PC-3 (cell line): ENCODE results near the gene LANCL2. TPM values are rescaled to one million over a fixed set of nuclear protein-coding genes. Genes with fewer than 3 reads are reported as not detected.

ENCODE experiments used
- ATAC-seq: fragments of 200-7000 bp; cut with Tn5 transposase; 2 replicates; pipeline ENCODE4 v1.9.1; 2020; ENCODE audit warnings: mild to moderate bottlenecking, moderate library complexity
- BruUV-seq: library from RNA; stranded (reverse); fragments of 400-500 nt; replicated peaks from 2 replicates; lab custom pipeline; 2021; lab: Mats Ljungman, UMichigan
- CTCF ChIA-PET: fragments of 300-600 bp; sonication (Branson Sonifier 250); formaldehyde crosslinking; loops from one replicate; lab custom pipeline; 2022; ENCODE audit warnings: antibody characterized with exemption; lab: Charles Lee
- POLR2A ChIA-PET: fragments of 300-600 bp; sonication (Branson Sonifier 250); formaldehyde crosslinking; loops from one replicate; lab custom pipeline; 2022; ENCODE audit warnings: antibody characterized with exemption; ENCODE audit not compliant: unreplicated experiment; lab: Charles Lee
- DNase-seq: peaks from one replicate; pipeline ENCODE4 v3.0.0-alpha.2; 2015
- H2AFZ ChIP-seq: fragments of 300-600 bp; sonication (generic); 2 replicates; pipeline ENCODE4 v1.6.0; 2016; ENCODE audit warnings: antibody characterized with exemption, low read length
- H3F3A ChIP-seq: fragments of 300-600 bp; sonication (generic); one replicate; pipeline ENCODE4 v1.6.0; 2017; ENCODE audit warnings: antibody characterized with exemption, low read length, control low read depth, mild to moderate bottlenecking; ENCODE audit not compliant: unreplicated experiment
- H3K27ac ChIP-seq: fragments of 300-600 bp; sonication (generic); 2 replicates; pipeline ENCODE4 v1.5.1; 2016; ENCODE audit warnings: mild to moderate bottlenecking, low read length
- H3K27me3 ChIP-seq: fragments of 300-600 bp; sonication (generic); 2 replicates; pipeline ENCODE4 v1.6.1; 2016; ENCODE audit warnings: low read length, mixed read lengths
- H3K36me3 ChIP-seq: fragments of 300-600 bp; sonication (generic); 2 replicates; pipeline ENCODE4 v1.6.1; 2016; ENCODE audit warnings: low read depth, mixed run types, low read length, mixed read lengths
- H3K4me1 ChIP-seq: fragments of 300-600 bp; sonication (generic); 2 replicates; pipeline ENCODE4 v1.5.1; 2016; ENCODE audit warnings: low read length; ENCODE audit not compliant: insufficient read depth
- H3K4me2 ChIP-seq: fragments of 300-600 bp; sonication (generic); 2 replicates; pipeline ENCODE4 v1.6.0; 2016; ENCODE audit warnings: low read length
- H3K4me3 ChIP-seq: fragments of 300-600 bp; sonication (generic); 2 replicates; pipeline ENCODE4 v1.5.1; 2016; ENCODE audit warnings: mild to moderate bottlenecking, low read length, mixed read lengths
- H3K79me2 ChIP-seq: fragments of 300-600 bp; sonication (generic); 2 replicates; pipeline ENCODE4 v1.6.1; 2017; ENCODE audit warnings: low read length, mixed read lengths
- H3K9ac ChIP-seq: fragments of 300-600 bp; sonication (generic); 2 replicates; pipeline ENCODE4 v1.6.0; 2016; ENCODE audit warnings: mild to moderate bottlenecking, low read length
- H3K9me2 ChIP-seq: fragments of 300-600 bp; sonication (generic); replicated peaks from 2 replicates; pipeline ENCODE4 v1.6.1; 2016; ENCODE audit warnings: mixed run types, low read length, mixed read lengths
- H3K9me3 ChIP-seq: fragments of 300-600 bp; sonication (generic); 2 replicates; pipeline ENCODE4 v1.6.1; 2016; ENCODE audit warnings: low read length, mixed read lengths
- H4K20me1 ChIP-seq: fragments of 300-600 bp; sonication (generic); 2 replicates; pipeline ENCODE4 v1.6.1; 2016; ENCODE audit warnings: low read length, mixed read lengths
- EZH2 ChIP-seq: fragments of 300-600 bp; sonication (generic); IDR thresholded peaks from one replicate; pipeline ENCODE4 v1.6.1; 2017; ENCODE audit warnings: antibody characterized with exemption, mild to moderate bottlenecking, low read length; ENCODE audit not compliant: unreplicated experiment
- EZH2phosphoT487 ChIP-seq: fragments of 300-600 bp; sonication (generic); IDR thresholded peaks from 2 replicates; pipeline ENCODE4 v1.6.1; 2018; ENCODE audit warnings: mild to moderate bottlenecking, antibody characterized with exemption, low read length, borderline replicate concordance
- intact Hi-C: fragments of 100-400 bp; cut with micrococcal nuclease; formaldehyde crosslinking; loops from 2 replicates; pipeline ENCODE4 v1.9.0; 2023
- total RNA-seq: library from RNA; depleted of rRNA; stranded (reverse); fragments of >200 nt; gene quantifications from 2 replicates; pipeline ENCODE4 v1.2.3, GENCODE V29; 2014
- TF ChIP-seq, protein P1 (sequence below): fragments of 300-600 bp; sonication (generic); conservative IDR thresholded peaks from 2 replicates; pipeline ENCODE4 v1.5.1; 2017; ENCODE audit warnings: antibody characterized with exemption, low read depth, mild to moderate bottlenecking, low read length

The LANCL2 gene
- total RNA-seq, 1 experiment from 2014 or later = 12.7 TPM

DNA sequence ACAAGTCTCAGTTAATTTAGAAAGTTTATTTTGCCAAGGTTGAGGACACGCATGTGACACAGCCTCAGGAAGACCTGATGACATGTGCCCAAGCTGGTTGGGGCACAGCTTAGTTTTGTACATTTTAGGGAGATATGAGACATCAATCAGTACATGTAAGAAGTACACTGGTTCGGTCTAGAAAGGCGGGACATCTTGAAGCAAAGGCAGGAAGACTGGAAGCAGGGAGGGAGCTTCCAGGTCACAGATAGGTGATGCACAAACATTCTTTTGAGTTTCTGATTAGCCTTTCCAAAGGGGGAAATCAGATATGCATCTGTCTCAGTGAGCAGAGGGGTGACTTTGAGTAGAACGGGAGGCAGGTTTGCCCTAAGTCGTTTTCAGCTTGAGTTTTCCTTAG, 29.4 kb upstream of the LANCL2 start:
- ATAC-seq (no peak), DNase-seq (no peak)
- no peaks in the 10 kb centered on the region for H3F3A ChIP-seq
- no peak overlapping the region for H3K4me3 ChIP-seq
- ChIA-PET POLR2A (no interaction called here), CTCF (no interaction called here)
- no peaks in the 10 kb centered on the region for H3K4me1 ChIP-seq
- H2AFZ ChIP-seq = no peak overlapping the region
- intact Hi-C loops = no loop called here
- no peak overlapping the region for H3K27ac ChIP-seq
- H3K9me3 ChIP-seq = no peaks in the 10 kb centered on the region
- TF ChIP-seq EZH2 = no peak
- TF ChIP-seq, protein P1, sequence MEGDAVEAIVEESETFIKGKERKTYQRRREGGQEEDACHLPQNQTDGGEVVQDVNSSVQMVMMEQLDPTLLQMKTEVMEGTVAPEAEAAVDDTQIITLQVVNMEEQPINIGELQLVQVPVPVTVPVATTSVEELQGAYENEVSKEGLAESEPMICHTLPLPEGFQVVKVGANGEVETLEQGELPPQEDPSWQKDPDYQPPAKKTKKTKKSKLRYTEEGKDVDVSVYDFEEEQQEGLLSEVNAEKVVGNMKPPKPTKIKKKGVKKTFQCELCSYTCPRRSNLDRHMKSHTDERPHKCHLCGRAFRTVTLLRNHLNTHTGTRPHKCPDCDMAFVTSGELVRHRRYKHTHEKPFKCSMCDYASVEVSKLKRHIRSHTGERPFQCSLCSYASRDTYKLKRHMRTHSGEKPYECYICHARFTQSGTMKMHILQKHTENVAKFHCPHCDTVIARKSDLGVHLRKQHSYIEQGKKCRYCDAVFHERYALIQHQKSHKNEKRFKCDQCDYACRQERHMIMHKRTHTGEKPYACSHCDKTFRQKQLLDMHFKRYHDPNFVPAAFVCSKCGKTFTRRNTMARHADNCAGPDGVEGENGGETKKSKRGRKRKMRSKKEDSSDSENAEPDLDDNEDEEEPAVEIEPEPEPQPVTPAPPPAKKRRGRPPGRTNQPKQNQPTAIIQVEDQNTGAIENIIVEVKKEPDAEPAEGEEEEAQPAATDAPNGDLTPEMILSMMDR = no peak
- TF ChIP-seq EZH2phosphoT487 = no peak
- H3K27me3 ChIP-seq = peaks cover 22% of the 10 kb centered on the region
- no peaks in the 10 kb centered on the region for H4K20me1 ChIP-seq
- H3K36me3 ChIP-seq = no peaks in the 10 kb centered on the region
- H3K9me2 ChIP-seq = no peaks in the 10 kb centered on the region
- no peak overlapping the region for H3K9ac ChIP-seq
- H3K4me2 ChIP-seq = no peak overlapping the region
- no TSS peak for BruUV-seq
- H3K79me2 ChIP-seq = no peaks in the 10 kb centered on the region

DNA sequence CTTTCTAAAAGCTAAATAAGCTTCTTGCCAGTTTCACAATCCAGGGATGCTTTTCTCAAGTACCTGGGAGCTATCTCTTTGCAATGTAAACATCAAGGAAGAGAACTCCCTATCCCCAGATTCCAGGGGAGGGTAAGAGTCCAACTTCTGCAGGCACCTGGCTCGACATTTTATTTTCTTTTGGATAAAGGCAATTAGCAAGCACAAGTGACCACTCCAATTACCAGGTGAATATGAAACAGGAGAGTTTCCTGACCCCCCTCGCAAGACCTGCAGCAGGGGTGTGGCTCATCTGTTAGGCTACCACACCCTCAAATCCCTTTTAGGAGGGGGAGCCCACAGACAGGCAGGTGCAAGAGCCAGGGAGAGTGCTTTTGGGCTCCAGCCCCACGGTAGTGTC, 28.6 kb upstream of the LANCL2 start:
- H3K36me3 ChIP-seq = no peaks in the 10 kb centered on the region
- H3K4me2 ChIP-seq = no peak overlapping the region
- H3F3A ChIP-seq = no peaks in the 10 kb centered on the region
- ChIA-PET CTCF (no interaction called here), POLR2A (no interaction called here)
- no peaks in the 10 kb centered on the region for H3K9me3 ChIP-seq
- peaks cover 22% of the 10 kb centered on the region for H3K27me3 ChIP-seq
- no peak overlapping the region for H2AFZ ChIP-seq
- no peaks in the 10 kb centered on the region for H3K4me1 ChIP-seq
- H3K9me2 ChIP-seq = no peaks in the 10 kb centered on the region
- no peak for TF ChIP-seq EZH2phosphoT487
- TF ChIP-seq EZH2 = no peak
- TF ChIP-seq, protein P1 = no peak
- ATAC-seq (no peak), DNase-seq (no peak)
- no TSS peak for BruUV-seq
- intact Hi-C loops = no loop called here
- H4K20me1 ChIP-seq = no peaks in the 10 kb centered on the region
- no peak overlapping the region for H3K27ac ChIP-seq
- H3K79me2 ChIP-seq = no peaks in the 10 kb centered on the region
- no peak overlapping the region for H3K9ac ChIP-seq
- no peak overlapping the region for H3K4me3 ChIP-seq

DNA sequence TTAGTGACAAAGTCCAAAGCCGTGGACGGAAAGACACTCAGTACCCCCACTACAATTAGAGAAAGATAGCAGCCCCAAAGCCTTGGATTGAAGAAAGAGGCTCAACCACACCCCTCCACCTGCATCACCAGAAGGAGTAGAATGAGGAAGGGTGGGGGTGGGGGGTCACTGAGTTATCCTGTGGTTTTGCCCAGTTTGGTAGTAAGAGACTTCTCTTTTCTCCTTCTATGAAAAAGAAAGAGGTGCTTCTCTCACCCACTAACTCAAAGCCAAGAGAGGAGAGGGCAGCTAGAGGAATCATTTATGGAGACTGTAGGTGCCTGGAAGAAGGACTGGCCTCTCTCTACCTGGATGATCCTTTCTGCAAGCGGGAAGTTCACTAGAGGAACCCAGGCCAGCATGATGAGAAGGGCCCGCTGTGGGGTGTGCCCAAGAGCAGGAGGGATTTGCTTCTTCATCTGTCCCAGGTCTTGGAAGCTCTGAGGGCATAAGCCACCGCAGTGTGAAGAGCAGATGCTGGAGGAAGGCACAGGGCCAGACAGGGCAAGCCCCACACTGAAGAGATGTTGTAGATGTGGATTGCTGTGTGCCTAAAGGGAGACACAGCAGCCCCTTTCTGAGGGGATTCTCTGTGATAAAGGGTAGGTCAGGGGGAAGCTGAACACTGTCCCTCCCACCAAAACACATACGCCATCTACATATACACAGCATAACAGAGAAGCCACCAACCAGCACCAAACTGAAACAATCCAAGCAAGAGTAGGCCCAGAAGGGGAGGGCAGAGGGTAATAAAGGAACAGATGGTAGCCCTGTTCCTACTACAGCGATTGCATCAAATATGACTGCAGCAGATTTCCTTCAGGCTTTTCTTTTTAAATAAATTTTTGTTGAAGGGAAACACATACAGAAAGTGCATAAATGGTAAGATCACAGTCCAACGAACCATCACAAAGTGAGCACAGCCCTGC, 25.8 kb upstream of the LANCL2 start:
- no peak overlapping the region for H2AFZ ChIP-seq
- no peaks in the 10 kb centered on the region for H3K36me3 ChIP-seq
- no peak overlapping the region for H3K4me2 ChIP-seq
- intact Hi-C loops = no loop called here
- peaks cover 22% of the 10 kb centered on the region for H3K27me3 ChIP-seq
- no peaks in the 10 kb centered on the region for H3K9me3 ChIP-seq
- ChIA-PET POLR2A (no interaction called here), CTCF (no interaction called here)
- no peak for TF ChIP-seq EZH2phosphoT487
- TF ChIP-seq, protein P1 = no peak
- no peak for TF ChIP-seq EZH2
- no peaks in the 10 kb centered on the region for H3K4me1 ChIP-seq
- ATAC-seq = no peak
- H3F3A ChIP-seq = no peaks in the 10 kb centered on the region
- H3K9ac ChIP-seq = no peak overlapping the region
- H3K27ac ChIP-seq = no peak overlapping the region
- no peaks in the 10 kb centered on the region for H4K20me1 ChIP-seq
- no peak for DNase-seq
- H3K9me2 ChIP-seq = no peaks in the 10 kb centered on the region
- BruUV-seq = no TSS peak
- no peaks in the 10 kb centered on the region for H3K79me2 ChIP-seq
- H3K4me3 ChIP-seq = no peak overlapping the region
